HepG2 (cell line): Measurements from ENCODE around the gene CELSR3. TPM values are rescaled to one million over a fixed set of nuclear protein-coding genes. Genes with fewer than 3 reads are reported as not detected.
A peak's percentile ranks its signal among the peaks of the same experiment; 100 is the strongest.

Source experiments
- ATAC-seq: fragments of 200-7000 bp; cut with Tn5 transposase; 3 replicates; pipeline ENCODE4 v1.9.1; 2020; ENCODE audit warnings: mild to moderate bottlenecking, moderate library complexity
- BruUV-seq: library from RNA; stranded (reverse); fragments of 400-500 nt; replicated peaks from 2 replicates; lab custom pipeline; 2021; lab: Mats Ljungman, UMichigan
- CTCF ChIA-PET: fragments of 300-600 bp; formaldehyde crosslinking; extraction: SDS; loops from one replicate; lab custom pipeline; 2021; ENCODE audit warnings: low total read pairs, inconsistent platforms, low intra/inter-chr PET ratio; lab: Yijun Ruan, JAX
- POLR2A ChIA-PET: fragments of 350-600 bp; sonication (Branson Sonifier 250); formaldehyde crosslinking; loops from one replicate; lab custom pipeline; 2020; ENCODE audit warnings: antibody characterized with exemption, inconsistent platforms; lab: Yijun Ruan, JAX
- DNase-seq: peaks from one replicate; pipeline ENCODE4 v3.0.0-alpha.2; 2015; ENCODE audit warnings: low spot score
- FAIRE-seq: peaks from 3 replicates; lab custom pipeline; 2011; peaks lifted over from hg19 to GRCh38; lab: Jason Lieb, UNC
- H2AFZ ChIP-seq: one replicate; pipeline ENCODE4 v1.6.1; 2011; ENCODE audit warnings: low read length, inconsistent platforms
- H3K27ac ChIP-seq: fragments of 300-600 bp; 3 replicates; pipeline ENCODE4 v1.8.0; 2011; ENCODE audit warnings: mixed run types, mild to moderate bottlenecking, mixed read lengths, low read length, inconsistent platforms; ENCODE audit not compliant: insufficient read depth; ENCODE audit errors: extremely low read length
- H3K27me3 ChIP-seq, 2 experiments: fragments of 200-600 bp in 1 of 2; 2 replicates in 1 of 2; 3 replicates in 1 of 2; pipeline versions ENCODE4 v1.6.0 to v1.8.0; 2011; ENCODE audit warnings: low read length in 2 of 2, mild to moderate bottlenecking in 2 of 2, moderate library complexity in 2 of 2, inconsistent platforms in 1 of 2; ENCODE audit not compliant: insufficient read depth in 2 of 2, control insufficient read depth in 1 of 2
- H3K36me3 ChIP-seq, 2 experiments: fragments of 200-600 bp in 1 of 2; replicated peaks in 1 of 2; 2 replicates in 1 of 2; 3 replicates in 1 of 2; pipeline versions ENCODE4 v1.5.1 to v1.8.0; 2011; ENCODE audit warnings: low read length in 2 of 2, inconsistent platforms in 1 of 2; ENCODE audit not compliant: insufficient read depth in 2 of 2, control insufficient read depth in 1 of 2
- H3K4me1 ChIP-seq: 2 replicates; pipeline ENCODE4 v1.5.1; 2012; ENCODE audit warnings: low read length, inconsistent platforms; ENCODE audit not compliant: insufficient read depth
- H3K4me2 ChIP-seq: 2 replicates; pipeline ENCODE4 v1.6.0; 2011; ENCODE audit warnings: low read depth, low read length, inconsistent platforms
- H3K4me3 ChIP-seq, 3 experiments: fragments of 200-600 bp in 1 of 3; sonication (generic), shearing (Covaris generic) in 1 of 3; replicated peaks in 1 of 3; 2 replicates each; pipeline ENCODE4 v1.5.1; 2011 to 2016; ENCODE audit warnings: low read length in 3 of 3, inconsistent platforms in 2 of 3, low read depth in 2 of 3, mild to moderate bottlenecking in 2 of 3, control low read depth in 1 of 3, mixed read lengths in 1 of 3; ENCODE audit not compliant: insufficient read depth in 1 of 3
- H3K79me2 ChIP-seq: one replicate; pipeline ENCODE4 v1.6.1; 2011; ENCODE audit warnings: low read length, inconsistent platforms; ENCODE audit not compliant: insufficient read depth
- H3K9ac ChIP-seq: 2 replicates; pipeline ENCODE4 v1.6.0; 2011; ENCODE audit warnings: mild to moderate bottlenecking, low read depth, low read length, inconsistent platforms; ENCODE audit not compliant: insufficient read depth
- H3K9me3 ChIP-seq: 2 replicates; pipeline ENCODE4 v1.5.1; 2012; ENCODE audit warnings: mild to moderate bottlenecking, low read length
- H4K20me1 ChIP-seq: 2 replicates; pipeline ENCODE4 v1.6.0; 2011; ENCODE audit warnings: inconsistent platforms, mild to moderate bottlenecking, low read length, moderate library complexity; ENCODE audit not compliant: insufficient read depth
- EHMT2 ChIP-seq: fragments of 200-600 bp; sonication (generic); IDR thresholded peaks from 2 replicates; pipeline ENCODE4 v1.7.0; 2017; ENCODE audit warnings: antibody characterized with exemption, low read depth, low read length, borderline replicate concordance
- NR2F2 ChIP-seq: IDR thresholded peaks from 2 replicates; pipeline ENCODE4 v1.6.1; 2012; ENCODE audit warnings: low read depth, inconsistent platforms, borderline replicate concordance
- RBFOX2 ChIP-seq: fragments of 200-400 bp; formaldehyde crosslinking; IDR thresholded peaks from 2 replicates; pipeline ENCODE4 v1.6.1; 2017; ENCODE audit warnings: low read depth, mild to moderate bottlenecking, low read length
- SKIL ChIP-seq: sonication (generic); formaldehyde crosslinking; IDR thresholded peaks from 2 replicates; pipeline ENCODE4 v1.8.0; 2022; ENCODE audit warnings: missing genetic modification reagents, mild to moderate bottlenecking, moderate library complexity, borderline replicate concordance
- TFE3 ChIP-seq: IDR thresholded peaks from 2 replicates; pipeline ENCODE4 v1.6.1; 2016
- ZNF362 ChIP-seq: sonication (generic); formaldehyde crosslinking; IDR thresholded peaks from 2 replicates; pipeline ENCODE4 v1.4.0; 2020; ENCODE audit warnings: missing genetic modification reagents, mild to moderate bottlenecking, borderline replicate concordance
- whole genome bisulfite sequencing: methylation state at CpG from one replicate; pipeline ENCODE4 v1.1.6; 2017; ENCODE audit warnings: low lambda C conversion rate; 5-methylcytosine and 5-hydroxymethylcytosine counted together
- in situ Hi-C: cut with HindIII; loops from 2 replicates; pipeline ENCODE4 v1.10.0; 2017; ENCODE audit warnings: low pct_unique_long_range_greater_than_20kb; ENCODE audit not compliant: extremely low pct_ligation_motif_present
- intact Hi-C: fragments of 100-400 bp; cut with micrococcal nuclease; formaldehyde crosslinking; loops from one replicate; pipeline ENCODE4 v1.10.0; 2022; ENCODE audit not compliant: unreplicated experiment
- polyA plus RNA-seq, 8 experiments: library from polyadenylated mRNA; depleted of rRNA in 3 of 8; stranded (reverse) in 7 of 8; unstranded in 1 of 8; fragments of >200 nt; fragmentation: Illumina TruSeq in 4 of 8; extraction: Trizol in 4 of 8; gene quantifications; 2 replicates each; pipeline versions ENCODE4 v1.2.1 to v1.2.3, GENCODE V29; 2011 to 2016; ENCODE audit warnings: low read depth in 4 of 8, missing spikeins in 1 of 8, mixed read lengths in 1 of 8; ENCODE audit not compliant: insufficient read depth in 1 of 8
- total RNA-seq, 5 experiments: library from RNA; depleted of rRNA; stranded (reverse); fragments of >200 nt; fragmentation: Illumina TruSeq; extraction: Trizol; gene quantifications; 2 replicates each; pipeline ENCODE4 v1.2.3, GENCODE V29; 2016; ENCODE audit warnings: low read depth in 1 of 5

CELSR3 gene
- total and polyA plus RNA-seq, 2 of the 13 experiments (the other 11 are each of a cell fraction or from before 2014, with no cell fraction given) = 5.4 to 6.7 TPM

- no peak for TF ChIP-seq TFE3 (CRISPR knock-in tag)
- no peak for TF ChIP-seq EHMT2
These were observed 32.3 kb downstream of the CELSR3 start (continued) for GRCh38 chr3:48630407-48630806.

- no peak overlapping the region for H3K27ac ChIP-seq
- H3K4me2 ChIP-seq = no peak overlapping the region
- WGBS = 87% methylated on average over 5 of the region's 12 CpGs
- in situ Hi-C loops = no loop called here
- H3K27me3 ChIP-seq = no peaks in the 10 kb centered on the region; a peak in 1 of 5 replicates
- no peaks in the 10 kb centered on the region for H4K20me1 ChIP-seq
- POLR2A ChIA-PET = no interaction called here
- peaks cover 27 to 88% of the 10 kb centered on the region in 2 experiments for H3K36me3 ChIP-seq
- intact Hi-C loops = no loop called here
- H3K4me3 ChIP-seq = no peak overlapping the region
- CTCF ChIA-PET = no interaction called here
- peaks cover 59% of the 10 kb centered on the region for H3K4me1 ChIP-seq
- DNase-seq (no peak), ATAC-seq (no peak), FAIRE-seq (no peak)
- peaks cover 32% of the 10 kb centered on the region for H3K79me2 ChIP-seq
- BruUV-seq = no TSS peak
- H3K9me3 ChIP-seq = no peaks in the 10 kb centered on the region
- TF ChIP-seq RBFOX2 = 0 out of 2 replicates have a peak, but pooled peaks have one; percentile 23
- no peak for TF ChIP-seq NR2F2
- TF ChIP-seq ZNF362 = no peak
- no peak for TF ChIP-seq SKIL
- no peak overlapping the region for H3K9ac ChIP-seq
- no peak overlapping the region for H2AFZ ChIP-seq
These were observed 32.8 kb downstream of the CELSR3 start for GRCh38 chr3:48629894-48630293.
